Muscle layer of duodenum (tissue), 2 donors: ENCODE results near the gene MPDZ.

Experiments
- H3K27ac ChIP-seq: one replicate; pipeline ENCODE4 v1.7.0; 2013; ENCODE audit warnings: mild to moderate bottlenecking, low read length
- H3K27me3 ChIP-seq: one replicate; pipeline ENCODE4 v1.7.0; 2013; ENCODE audit warnings: low read depth, mild to moderate bottlenecking, control low read depth, low read length
- H3K36me3 ChIP-seq, 2 donors: one replicate each; pipeline ENCODE4 v1.7.0; 2013; ENCODE audit warnings: low read length in 2 of 2, control low read depth in 1 of 2, mild to moderate bottlenecking in 1 of 2; ENCODE audit not compliant: insufficient read depth in 2 of 2, control insufficient read depth in 1 of 2
- H3K4me1 ChIP-seq, 2 donors: one replicate each; pipeline ENCODE4 v1.7.0; 2013; ENCODE audit warnings: low read length in 2 of 2, mild to moderate bottlenecking in 2 of 2, control low read depth in 1 of 2, moderate library complexity in 1 of 2; ENCODE audit not compliant: insufficient read depth in 2 of 2, control insufficient read depth in 1 of 2
- H3K4me3 ChIP-seq, 2 donors: one replicate each; pipeline ENCODE4 v1.7.0; 2013; ENCODE audit warnings: low read length in 2 of 2, low read depth in 1 of 2, mild to moderate bottlenecking in 1 of 2
- H3K9me3 ChIP-seq, 2 donors: one replicate each; pipeline ENCODE4 v1.7.0; 2013; ENCODE audit warnings: low read length in 2 of 2, control low read depth in 1 of 2, mild to moderate bottlenecking in 1 of 2; ENCODE audit not compliant: control insufficient read depth in 1 of 2
- donor health status: healthy.

MPDZ gene, protein sequence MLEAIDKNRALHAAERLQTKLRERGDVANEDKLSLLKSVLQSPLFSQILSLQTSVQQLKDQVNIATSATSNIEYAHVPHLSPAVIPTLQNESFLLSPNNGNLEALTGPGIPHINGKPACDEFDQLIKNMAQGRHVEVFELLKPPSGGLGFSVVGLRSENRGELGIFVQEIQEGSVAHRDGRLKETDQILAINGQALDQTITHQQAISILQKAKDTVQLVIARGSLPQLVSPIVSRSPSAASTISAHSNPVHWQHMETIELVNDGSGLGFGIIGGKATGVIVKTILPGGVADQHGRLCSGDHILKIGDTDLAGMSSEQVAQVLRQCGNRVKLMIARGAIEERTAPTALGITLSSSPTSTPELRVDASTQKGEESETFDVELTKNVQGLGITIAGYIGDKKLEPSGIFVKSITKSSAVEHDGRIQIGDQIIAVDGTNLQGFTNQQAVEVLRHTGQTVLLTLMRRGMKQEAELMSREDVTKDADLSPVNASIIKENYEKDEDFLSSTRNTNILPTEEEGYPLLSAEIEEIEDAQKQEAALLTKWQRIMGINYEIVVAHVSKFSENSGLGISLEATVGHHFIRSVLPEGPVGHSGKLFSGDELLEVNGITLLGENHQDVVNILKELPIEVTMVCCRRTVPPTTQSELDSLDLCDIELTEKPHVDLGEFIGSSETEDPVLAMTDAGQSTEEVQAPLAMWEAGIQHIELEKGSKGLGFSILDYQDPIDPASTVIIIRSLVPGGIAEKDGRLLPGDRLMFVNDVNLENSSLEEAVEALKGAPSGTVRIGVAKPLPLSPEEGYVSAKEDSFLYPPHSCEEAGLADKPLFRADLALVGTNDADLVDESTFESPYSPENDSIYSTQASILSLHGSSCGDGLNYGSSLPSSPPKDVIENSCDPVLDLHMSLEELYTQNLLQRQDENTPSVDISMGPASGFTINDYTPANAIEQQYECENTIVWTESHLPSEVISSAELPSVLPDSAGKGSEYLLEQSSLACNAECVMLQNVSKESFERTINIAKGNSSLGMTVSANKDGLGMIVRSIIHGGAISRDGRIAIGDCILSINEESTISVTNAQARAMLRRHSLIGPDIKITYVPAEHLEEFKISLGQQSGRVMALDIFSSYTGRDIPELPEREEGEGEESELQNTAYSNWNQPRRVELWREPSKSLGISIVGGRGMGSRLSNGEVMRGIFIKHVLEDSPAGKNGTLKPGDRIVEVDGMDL (N-terminal part only)

DNA sequence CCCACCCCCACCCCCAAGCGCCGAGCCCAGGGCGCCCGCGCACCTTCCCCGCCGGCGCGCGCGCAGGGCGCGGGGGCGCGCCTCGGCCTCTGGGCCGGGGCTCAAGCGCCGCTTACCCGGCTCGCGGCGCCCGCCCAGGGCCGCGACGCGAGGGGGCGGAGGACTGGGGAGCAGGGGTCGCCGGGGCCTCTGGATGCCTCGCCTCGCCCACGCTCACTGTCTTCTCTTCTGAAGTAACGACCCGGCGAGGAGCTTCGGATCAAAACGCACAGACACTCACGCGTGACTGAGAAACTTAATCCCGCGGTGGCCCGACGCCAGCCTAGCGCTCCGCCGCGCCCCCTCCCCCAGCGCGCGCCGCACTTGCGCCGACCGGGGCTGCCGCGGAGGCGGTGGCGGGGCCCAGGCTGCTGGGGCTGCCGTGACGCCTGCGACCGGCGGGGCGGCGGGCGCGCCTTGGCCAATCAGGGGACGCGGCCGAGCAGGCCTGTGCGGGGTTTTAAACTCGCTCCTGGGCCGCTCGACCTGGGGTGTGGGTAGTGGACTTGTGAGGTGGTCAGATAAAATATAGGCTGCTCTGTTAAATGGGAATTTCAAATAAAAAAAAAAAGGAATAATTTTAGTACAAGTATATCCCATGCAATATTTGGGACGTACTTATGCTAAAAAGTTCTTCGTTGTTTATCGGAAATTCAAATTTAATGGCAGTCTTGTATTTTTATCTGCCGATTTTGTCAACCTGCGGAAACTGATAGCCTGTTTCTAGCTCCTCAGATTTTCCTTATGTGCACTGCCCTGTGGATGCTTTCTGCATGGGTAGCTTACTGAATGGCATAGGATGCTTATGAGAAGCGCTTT is at the start of gene MPDZ:
Gene MPDZ (minus strand): TSS at position 409 of the 858 bp plus-strand sequence. CDS start 29,377 bp downstream, outside the sequence.
- no peaks in the 10 kb centered on the region for H3K27me3 ChIP-seq
- peak within 1 kb of the TSS; percentile 67 to 79 for H3K4me3 ChIP-seq
- peaks cover 0 to 14% of the 10 kb centered on the region in 2 donors for H3K4me1 ChIP-seq
- H3K9me3 ChIP-seq, result no peaks in the 10 kb centered on the region
- peak within 1 kb of the TSS; percentile 70 for H3K27ac ChIP-seq
- H3K36me3 ChIP-seq, result no peaks in the 10 kb centered on the region

DNA sequence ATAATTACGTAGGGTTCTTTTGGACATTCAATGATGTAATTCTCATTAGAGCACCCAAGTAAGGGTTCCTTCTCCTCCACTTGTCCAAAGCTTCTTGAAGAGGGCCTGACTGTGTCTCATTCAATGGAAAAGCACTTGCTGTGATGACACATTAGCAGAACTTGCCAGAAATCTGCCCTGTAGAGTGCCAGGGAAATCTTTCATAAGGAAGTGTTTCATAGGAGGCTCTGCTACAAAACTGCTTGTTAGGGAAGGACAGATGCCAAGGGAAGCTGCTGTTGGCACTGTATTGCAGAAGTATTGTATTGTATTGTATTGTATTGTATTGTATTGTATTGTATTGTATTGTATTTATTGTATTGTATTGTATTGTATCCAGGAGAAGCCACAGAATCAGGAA is 45.5 kb upstream of the MPDZ start:
- Histone ChIP-seq H3K4me3 (no peak overlapping the region), H3K36me3 (no peaks in the 10 kb centered on the region), H3K27me3 (no peaks in the 10 kb centered on the region), H3K27ac (no peak overlapping the region), H3K9me3 (no peaks in the 10 kb centered on the region), H3K4me1 (no peaks in the 10 kb centered on the region)

DNA sequence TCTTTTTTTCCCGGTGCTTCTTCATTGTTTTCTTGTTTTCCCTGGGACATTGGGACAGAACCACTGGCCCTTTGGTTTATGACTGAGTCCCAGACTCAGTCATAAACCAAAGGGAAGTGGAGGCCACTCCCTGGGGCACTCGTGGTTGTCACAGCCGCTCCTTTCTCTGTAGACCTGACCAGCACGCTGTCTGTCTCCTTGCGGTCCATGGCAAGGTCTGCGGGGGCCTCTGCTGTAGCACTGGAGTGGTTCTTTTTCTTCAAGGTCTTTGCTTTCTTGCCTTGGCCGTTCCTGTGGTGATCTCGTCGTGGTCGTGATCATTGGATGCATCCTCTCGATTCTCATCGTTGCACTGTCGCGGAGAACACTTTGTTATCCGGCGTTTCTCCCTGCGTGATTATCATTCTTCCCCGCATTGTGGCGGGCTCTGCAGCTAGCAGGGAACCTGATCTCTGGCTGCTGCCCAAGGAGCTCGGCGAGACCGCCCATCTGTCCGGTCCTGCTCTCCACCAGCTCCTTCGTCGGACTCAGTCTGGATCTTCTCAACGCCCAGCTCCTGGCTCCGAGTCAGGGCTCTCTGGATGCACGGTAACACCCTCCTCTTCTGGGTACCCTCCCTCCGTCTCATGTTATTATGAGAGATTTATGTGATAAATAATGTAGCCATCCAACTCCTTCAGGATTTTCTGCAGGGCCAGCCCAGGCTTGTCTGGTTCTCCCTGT is 43.5 kb upstream of the MPDZ start:
- Histone ChIP-seq H3K27me3 (no peaks in the 10 kb centered on the region), H3K36me3 (no peaks in the 10 kb centered on the region), H3K4me1 (no peaks in the 10 kb centered on the region), H3K4me3 (peak overlapping the region in 1 of 2 donors; percentile 48), H3K9me3 (peaks cover 0 to 2% of the 10 kb centered on the region in 2 donors), H3K27ac (no peak overlapping the region)

DNA sequence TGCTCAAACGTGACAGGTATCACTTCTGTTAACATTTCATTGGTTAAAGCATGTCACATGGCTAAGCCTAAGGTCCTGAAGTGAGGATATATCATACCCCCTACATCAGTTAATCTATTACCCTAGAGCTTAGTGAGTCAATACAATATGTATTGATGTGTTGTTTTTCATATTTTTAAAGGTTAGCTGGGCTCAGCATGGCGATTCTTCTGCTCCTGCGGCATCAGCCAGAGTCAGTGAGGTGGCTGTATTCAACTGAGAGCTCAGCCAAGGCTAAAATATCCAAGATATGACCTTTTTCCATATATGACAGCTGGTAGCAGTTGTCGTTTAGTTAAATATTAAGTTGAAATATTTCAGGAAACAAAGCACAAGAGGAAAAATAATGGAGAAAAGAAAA is 38.5 kb upstream of the MPDZ start:
- no peak overlapping the region for H3K4me3 ChIP-seq
- peaks cover 0 to 8% of the 10 kb centered on the region in 2 donors for H3K9me3 ChIP-seq
- no peak overlapping the region for H3K27ac ChIP-seq
- H3K27me3 ChIP-seq, result no peaks in the 10 kb centered on the region
- no peaks in the 10 kb centered on the region for H3K36me3 ChIP-seq
- H3K4me1 ChIP-seq, result no peaks in the 10 kb centered on the region

DNA sequence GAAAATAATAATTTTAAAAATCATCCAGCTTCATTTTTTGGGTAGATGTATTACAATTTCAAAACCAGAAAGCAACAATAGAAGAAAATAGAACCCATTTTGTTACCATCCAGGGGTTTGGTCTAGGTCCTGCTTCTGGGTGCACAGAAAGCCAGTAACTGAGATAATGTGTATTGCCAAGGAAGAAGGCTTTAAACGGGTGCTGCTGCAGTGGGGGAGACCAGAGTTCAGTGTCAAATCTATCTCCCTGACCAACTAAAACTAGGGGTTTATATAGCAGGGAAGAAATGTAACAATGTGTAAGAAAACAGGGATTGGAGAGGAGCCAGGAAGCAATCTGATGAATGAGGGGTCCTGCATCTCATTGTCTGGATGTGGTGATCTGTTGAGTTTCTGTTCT is 17.5 kb upstream of the MPDZ start:
- no peaks in the 10 kb centered on the region for H3K27me3 ChIP-seq
- no peak overlapping the region for H3K27ac ChIP-seq
- H3K4me1 ChIP-seq, result no peaks in the 10 kb centered on the region
- H3K4me3 ChIP-seq, result no peak overlapping the region
- no peaks in the 10 kb centered on the region for H3K36me3 ChIP-seq
- H3K9me3 ChIP-seq, result no peaks in the 10 kb centered on the region

DNA sequence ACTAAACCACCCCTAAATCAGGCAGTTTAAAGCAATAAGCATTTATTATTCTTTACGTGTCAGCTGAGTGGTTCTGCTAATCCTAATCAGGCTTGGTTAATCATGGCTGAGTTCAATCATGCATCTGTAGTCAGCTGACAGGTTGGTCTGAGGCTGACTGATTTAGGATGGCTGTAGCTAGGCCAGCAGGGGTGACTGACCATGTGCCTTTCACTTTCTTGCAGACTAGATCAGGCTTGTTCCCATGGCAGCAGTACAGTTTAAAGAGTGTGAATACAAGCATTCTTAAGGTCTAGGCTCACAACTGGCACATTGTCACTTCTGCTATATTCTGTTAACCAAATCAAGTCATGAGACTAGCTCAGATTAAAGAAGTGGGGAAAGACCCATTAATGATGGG is 16.1 kb upstream of the MPDZ start:
- Histone ChIP-seq H3K27me3 (no peaks in the 10 kb centered on the region), H3K4me1 (no peaks in the 10 kb centered on the region), H3K4me3 (no peak overlapping the region), H3K36me3 (no peaks in the 10 kb centered on the region), H3K27ac (no peak overlapping the region), H3K9me3 (no peaks in the 10 kb centered on the region)

DNA sequence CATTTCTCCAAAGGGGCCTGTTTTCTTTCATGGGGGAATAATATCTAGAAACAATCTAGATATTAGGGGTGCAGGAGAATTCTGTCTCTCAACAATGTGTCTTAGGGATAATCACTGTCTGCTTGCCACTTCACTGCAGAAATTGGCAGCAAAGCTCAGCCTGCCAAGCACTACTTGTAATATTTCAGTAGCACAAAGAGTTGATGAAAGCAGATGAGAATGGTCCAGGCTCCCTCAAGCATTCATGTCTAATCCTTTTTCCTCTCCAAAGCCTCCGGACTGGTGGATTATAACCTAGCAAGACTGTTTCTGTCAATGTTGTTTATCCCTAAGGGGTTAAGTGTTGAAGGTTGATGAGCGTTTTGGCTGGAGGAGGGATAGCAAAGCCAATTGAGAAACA is 13.3 kb upstream of the MPDZ start:
- H3K36me3 ChIP-seq, result no peaks in the 10 kb centered on the region

DNA sequence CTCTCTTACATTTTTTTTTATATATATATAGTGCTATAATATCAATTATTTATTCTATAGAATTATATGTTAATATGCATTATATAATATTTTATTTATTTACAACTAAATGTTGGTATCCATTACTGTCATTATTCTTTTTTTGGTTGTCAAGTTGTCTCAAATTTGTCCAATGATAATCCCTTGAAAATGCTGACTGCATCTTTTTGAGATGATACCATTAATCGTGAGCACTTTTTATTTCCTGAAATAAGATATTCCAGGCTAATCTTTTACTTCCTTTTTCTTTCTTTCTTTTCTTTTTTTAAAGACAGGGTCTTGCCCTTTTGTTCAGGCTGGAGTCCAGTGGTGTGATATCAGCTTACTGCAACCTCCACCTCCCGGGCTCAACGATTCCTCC is 12.7 kb upstream of the MPDZ start:
- Histone ChIP-seq H3K27ac (no peak overlapping the region), H3K4me3 (no peak overlapping the region), H3K9me3 (no peaks in the 10 kb centered on the region), H3K36me3 (no peaks in the 10 kb centered on the region), H3K4me1 (no peaks in the 10 kb centered on the region), H3K27me3 (no peaks in the 10 kb centered on the region)

More for the DNA sequence above, 13.3 kb upstream of the MPDZ start:
- Histone ChIP-seq H3K27ac (no peak overlapping the region), H3K27me3 (no peaks in the 10 kb centered on the region), H3K9me3 (no peaks in the 10 kb centered on the region), H3K4me3 (no peak overlapping the region), H3K4me1 (no peaks in the 10 kb centered on the region)

DNA sequence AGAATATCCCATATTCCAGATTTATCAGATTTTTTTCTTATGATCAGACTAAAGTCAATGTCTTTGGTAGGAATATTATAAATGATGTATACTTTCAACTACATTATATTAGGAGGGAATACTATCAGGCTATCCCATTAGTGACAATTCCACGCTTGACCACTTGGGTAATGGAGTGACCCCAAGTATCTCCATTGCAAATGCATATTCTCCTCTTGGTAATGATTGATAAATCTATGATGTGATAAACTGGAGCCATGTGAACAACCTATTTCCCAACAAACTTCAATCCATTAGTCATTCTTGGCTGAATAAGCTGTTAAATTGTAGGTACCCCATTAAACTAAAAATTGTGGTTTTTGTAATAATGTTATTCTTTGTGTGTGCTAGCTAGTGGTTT is 12.2 kb upstream of the MPDZ start:
- H3K27ac ChIP-seq, result no peak overlapping the region
- H3K4me1 ChIP-seq, result no peaks in the 10 kb centered on the region
- H3K4me3 ChIP-seq, result no peak overlapping the region
- no peaks in the 10 kb centered on the region for H3K27me3 ChIP-seq
- H3K36me3 ChIP-seq, result no peaks in the 10 kb centered on the region
- no peaks in the 10 kb centered on the region for H3K9me3 ChIP-seq

DNA sequence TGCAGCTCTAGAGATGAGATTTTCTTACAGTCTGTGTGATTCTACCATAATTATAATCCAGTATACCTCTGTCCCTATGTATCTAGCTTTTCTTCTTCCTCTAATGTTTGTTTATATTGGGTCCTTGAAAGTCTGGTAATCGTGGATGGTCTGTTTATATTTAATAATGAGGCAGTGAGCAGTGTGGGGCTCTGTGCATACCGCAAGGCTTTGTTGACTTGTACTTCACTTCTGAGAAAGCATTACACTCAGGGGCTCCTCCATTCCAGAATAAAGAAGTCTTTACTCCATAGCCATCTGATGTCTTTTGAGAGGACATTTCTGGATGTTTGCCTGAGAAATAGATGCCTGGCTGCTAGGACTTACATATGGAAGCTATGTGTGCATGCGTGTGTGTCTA is 4.5 kb upstream of the MPDZ start:
- H3K27me3 ChIP-seq, result no peaks in the 10 kb centered on the region

More for the DNA sequence above, 4.5 kb upstream of the MPDZ start:
- Histone ChIP-seq H3K9me3 (no peaks in the 10 kb centered on the region), H3K27ac (no peak overlapping the region), H3K4me1 (peaks cover 0 to 17% of the 10 kb centered on the region in 2 donors), H3K36me3 (no peaks in the 10 kb centered on the region), H3K4me3 (no peak overlapping the region)
